ENCODE results near the gene B3GALNT2. TPM values are rescaled to one million over a fixed set of nuclear protein-coding genes. Genes with fewer than 3 reads are reported as not detected.

The B3GALNT2 gene
- total and polyA plus RNA-seq, 2 of the 8 experiments (the other 6 are each of a cell fraction or from before 2014, with no cell fraction given) = 15.4 to 39.4 TPM

GRCh38 chr1:235409042-235409820 is 95.0 kb downstream of the B3GALNT2 start:
- Histone ChIP-seq H2AK5ac (ENCODE audit: low read depth, low read length) (no peak overlapping the region), H4K8ac (ENCODE audit: extremely low read depth, insufficient read depth, low read length) (no peak overlapping the region), H3K4me1 (replicated peaks in 1 of 4; ENCODE audit: control insufficient read depth in 3 of 4, insufficient read depth in 4 of 4, low read length in 3 of 4) (no peaks in the 10 kb centered on the region), H3K4ac (replicated peaks; ENCODE audit: insufficient read length, low read depth, low read length) (no peak overlapping the region), H3K9me3 (ENCODE audit: insufficient read depth in 2 of 2, low read depth in 1 of 2, low read length in 1 of 2) (no peaks in the 10 kb centered on the region), H3K79me2 (ENCODE audit: control insufficient read depth in 1 of 2, insufficient read depth in 2 of 2, low read length in 2 of 2) (no peaks in the 10 kb centered on the region; a peak in 1 of 4 replicates), H2BK120ac (replicated peaks; ENCODE audit: low read depth, low read length) (no peak overlapping the region), H2AFZ (ENCODE audit: low read length) (no peak overlapping the region), H3K23ac (ENCODE audit: insufficient read length) (no peak overlapping the region), H3K9ac (replicated peaks in 1 of 4; ENCODE audit: extremely low read depth in 1 of 4, low read depth in 3 of 4, low read length in 3 of 4) (no peak overlapping the region), H3K27me3 (replicated peaks in 1 of 4; ENCODE audit: control insufficient read depth in 3 of 4, extremely low read depth in 1 of 4, insufficient read depth in 3 of 4, low read length in 3 of 4) (no peaks in the 10 kb centered on the region), H3K23me2 (ENCODE audit: low read depth, low read length) (no peaks in the 10 kb centered on the region), H2BK20ac (ENCODE audit: low read length) (no peak overlapping the region), H3K79me1 (ENCODE audit: low read depth, low read length) (no peaks in the 10 kb centered on the region), H3K36me3 (ENCODE audit: control insufficient read depth in 2 of 4, insufficient read depth in 4 of 4, low read length in 3 of 4) (0 out of 8 replicates have a peak, but pooled peaks cover 0 to 3% (median 0%) of the 10 kb centered on the region in 4 experiments), H4K20me1 (replicated peaks in 1 of 2; ENCODE audit: control insufficient read depth in 1 of 2, insufficient read depth in 2 of 2, low read length in 2 of 2) (peaks cover 0 to 1% of the 10 kb centered on the region in 2 experiments), H3K18ac (ENCODE audit: extremely low read depth, low read length) (no peak overlapping the region), H2BK12ac (ENCODE audit: low read depth, low read length) (no peak overlapping the region), H3K56ac (replicated peaks; ENCODE audit: insufficient read length, low read depth, low read length) (no peak overlapping the region), H4K5ac (ENCODE audit: insufficient read length, low read depth, low read length) (no peak overlapping the region), H2BK15ac (ENCODE audit: low read length) (no peak overlapping the region), H2BK5ac (ENCODE audit: low read depth, low read length) (no peak overlapping the region), H3K27ac (ENCODE audit: low read depth, low read length) (no peak overlapping the region), H4K91ac (replicated peaks; ENCODE audit: insufficient read length, low read length) (no peak overlapping the region), H3K14ac (ENCODE audit: insufficient read length) (no peak overlapping the region), H3K4me3 (ENCODE audit: extremely low read depth in 1 of 4, insufficient read depth in 2 of 4, low read depth in 3 of 4, low read length in 4 of 4) (no peak overlapping the region), H3K4me2 (ENCODE audit: insufficient read depth in 1 of 2, low read depth in 2 of 2, low read length in 2 of 2) (no peak overlapping the region)
- ChIA-PET POLR2A (ENCODE audit: partially characterized antibody) (no interaction called here), CTCF (ENCODE audit: partially characterized antibody) (interaction anchor here (1.3 kb wide), 1 partner anchor 10 kb away, joined by 8 read pairs; no protein-coding TSS in a partner anchor)
- FAIRE-seq (no peak), DNase-seq (ENCODE audit: low read depth in 1 of 2, low spot score in 2 of 2) (no peak)
- 89% methylated on average over 7 of the region's 7 CpGs; no CpG with 5 or more reads in 1 of the 2 experiments for WGBS, 2 experiments (ENCODE audit: extremely low coverage in 1 of 2, insufficient coverage in 1 of 2, insufficient read length in 1 of 2, insufficient replicate concordance in 2 of 2, low coverage in 1 of 2, low lambda C conversion rate in 2 of 2, missing lambda C conversion rate in 1 of 2)
- TF ChIP-seq POU5F1 (IDR thresholded peaks at IDR 0.05; ENCODE audit: low read depth, low read length) (no peak), RNF2 (IDR thresholded peaks at IDR 0.05; ENCODE audit: borderline replicate concordance, low read depth, low read length, missing control alignments, poor library complexity, severe bottlenecking) (no peak), BCL11A (IDR thresholded peaks at IDR 0.05; ENCODE audit: low read depth in 2 of 2, low read length in 2 of 2) (no peak), ATF3 (IDR thresholded peaks at IDR 0.05; ENCODE audit: insufficient read depth, low read depth, low read length) (no peak), TBP (IDR thresholded peaks at IDR 0.05; ENCODE audit: low read depth, low read length) (no peak), GABPA (IDR thresholded peaks at IDR 0.05; ENCODE audit: borderline replicate concordance, insufficient read depth, low read length) (no peak), RBBP5 (IDR thresholded peaks at IDR 0.05; ENCODE audit: borderline replicate concordance, low read depth, low read length) (no peak), EGR1 (IDR thresholded peaks at IDR 0.05; ENCODE audit: borderline replicate concordance, low read depth, low read length) (no peak), NRF1 (IDR thresholded peaks at IDR 0.05; ENCODE audit: low read depth, low read length) (no peak), PHF8 (conservative IDR thresholded peaks at IDR 0.05; ENCODE audit: low read depth, low read length) (no peak), E2F6 (IDR thresholded peaks at IDR 0.05) (no peak)

All from H1 (cell line).